ENCODE measurements around the gene TANGO2.
"Not testable (repeated sequence)": the region's sequence is repeated elsewhere in the genome, so short reads cannot be mapped to it uniquely, and the experiment has no call there.

TANGO2 gene

DNA sequence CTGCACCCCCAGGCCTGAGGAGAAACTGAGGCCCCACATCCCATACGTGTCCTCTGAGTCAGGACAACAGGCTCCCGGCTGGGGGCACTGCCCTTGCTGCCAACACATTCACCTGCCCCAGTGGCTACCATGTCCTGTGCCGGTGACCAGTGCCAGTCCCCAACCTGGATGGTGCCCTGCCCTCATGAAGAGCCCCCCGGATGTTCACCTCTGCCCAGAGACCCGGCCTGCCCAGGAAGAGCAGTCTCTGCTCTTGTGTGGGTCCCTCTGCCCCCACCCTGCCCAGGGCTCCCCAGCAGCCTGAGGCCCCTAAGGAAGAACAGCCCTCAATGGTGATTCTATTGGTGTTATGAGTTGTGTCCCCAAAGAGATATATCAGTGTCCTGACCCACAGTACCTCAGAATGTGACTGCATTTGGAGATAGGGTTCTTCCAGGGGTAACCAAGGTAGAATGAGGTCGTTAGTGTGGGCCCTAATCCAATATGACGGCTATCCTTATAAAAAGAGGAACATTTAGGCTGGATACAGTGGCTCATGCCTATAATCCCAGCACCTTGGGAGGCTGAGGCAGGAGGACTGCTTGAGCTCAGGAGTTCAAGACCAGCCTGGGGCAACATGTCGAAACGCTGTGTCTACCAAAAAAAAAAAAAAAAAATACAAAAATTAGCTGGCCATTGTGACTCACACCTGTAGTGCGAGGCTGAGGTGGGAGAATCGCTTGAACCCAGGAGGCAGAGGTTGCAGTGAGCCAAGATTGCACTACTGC, 45.9 kb downstream of the TANGO2 start:
- DNase-seq, result no peak

DNA sequence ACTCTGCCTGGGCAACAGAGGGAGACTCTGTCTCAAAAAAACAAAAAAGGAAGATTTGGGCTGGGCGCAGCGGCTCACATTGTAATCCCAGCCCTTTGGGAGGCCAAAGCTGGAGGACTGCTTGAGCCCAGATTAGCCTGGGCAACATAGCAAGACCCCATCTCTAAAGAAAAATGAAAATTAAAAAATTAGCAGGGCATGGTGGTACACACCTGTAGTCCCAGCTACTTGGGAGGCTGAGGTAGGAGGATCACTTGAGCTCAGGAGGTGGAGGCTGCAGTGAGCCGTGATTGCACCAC, 46.4 kb downstream of the TANGO2 start:
- not testable (repeated sequence) for DNase-seq

DNA sequence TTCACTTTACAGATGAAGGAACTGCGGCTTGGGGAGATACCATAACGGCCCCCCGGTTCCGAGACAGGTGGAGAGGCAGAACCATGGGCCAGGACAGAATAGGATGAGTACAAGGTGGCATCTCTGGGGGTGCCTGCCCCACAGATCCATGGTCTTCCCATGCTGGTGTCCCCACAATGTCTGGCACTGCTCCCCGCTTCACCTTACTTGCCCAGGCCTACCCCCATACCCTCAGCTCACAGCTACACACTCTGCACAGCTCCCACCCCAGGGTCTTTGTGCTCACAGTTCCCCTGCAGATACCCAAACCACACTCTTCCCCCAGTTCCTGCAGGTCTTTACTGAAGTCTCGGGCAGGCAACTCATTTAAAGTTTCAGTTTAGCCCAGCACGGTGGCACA, 47.7 kb downstream of the TANGO2 start:
- no peak for DNase-seq

DNA sequence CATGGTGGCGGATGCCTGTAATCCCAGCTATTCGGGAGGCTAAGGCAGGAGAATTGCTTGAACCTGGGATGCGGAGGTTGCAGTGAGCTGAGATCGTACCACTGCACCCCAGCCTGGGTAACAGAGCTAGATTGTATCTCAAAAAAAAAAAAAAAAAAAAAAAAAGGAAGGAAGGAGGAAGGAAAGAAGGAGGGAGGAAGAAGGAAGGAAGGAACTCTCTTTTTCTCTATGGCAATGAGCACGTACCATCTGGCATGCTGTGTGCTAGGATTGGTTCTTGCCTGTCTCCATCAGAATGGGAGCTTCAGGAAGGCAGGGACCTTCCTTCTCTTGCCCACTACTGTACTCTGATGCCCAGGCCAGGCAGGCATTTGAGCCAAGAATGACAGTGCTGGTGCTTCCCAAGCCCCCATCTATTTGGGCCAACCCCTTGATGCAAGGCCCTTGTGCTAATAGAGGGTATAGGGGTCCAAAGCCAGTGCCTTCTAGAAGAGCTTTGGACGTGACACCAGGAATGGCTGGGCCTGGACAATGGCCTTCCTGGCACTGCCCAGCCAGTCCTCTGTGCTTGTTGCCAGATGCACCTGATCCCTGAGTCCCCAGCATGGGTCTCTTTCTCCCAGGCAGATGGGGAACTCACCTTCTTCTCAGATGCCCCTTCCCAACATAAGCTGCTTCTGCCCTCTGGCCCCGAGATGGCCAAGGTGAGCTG, 48.6 kb downstream of the TANGO2 start:
- no peak for DNase-seq

DNA sequence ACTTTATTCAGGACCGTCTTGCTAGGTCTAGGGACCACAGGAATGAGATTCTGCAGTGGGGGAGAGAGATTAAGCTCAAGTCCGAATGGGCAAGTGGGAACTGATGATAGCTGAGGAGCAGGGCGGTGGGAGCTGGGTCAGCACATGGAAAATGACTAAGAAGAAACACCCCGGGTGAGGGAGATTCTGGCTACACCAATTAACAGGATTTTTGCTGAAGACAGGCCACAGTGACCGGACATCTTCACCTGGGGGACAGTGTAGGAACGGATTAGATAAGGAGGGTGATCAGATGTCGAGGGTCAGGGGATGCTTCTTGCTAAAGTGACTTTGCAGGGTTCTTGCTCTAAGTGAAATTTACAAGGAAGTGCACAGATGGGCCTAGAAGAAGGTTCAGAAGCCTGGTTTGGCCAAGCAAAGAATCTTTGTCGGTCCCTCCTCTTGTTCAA, 50.6 kb downstream of the TANGO2 start:
- DNase-seq, result no peak

DNA sequence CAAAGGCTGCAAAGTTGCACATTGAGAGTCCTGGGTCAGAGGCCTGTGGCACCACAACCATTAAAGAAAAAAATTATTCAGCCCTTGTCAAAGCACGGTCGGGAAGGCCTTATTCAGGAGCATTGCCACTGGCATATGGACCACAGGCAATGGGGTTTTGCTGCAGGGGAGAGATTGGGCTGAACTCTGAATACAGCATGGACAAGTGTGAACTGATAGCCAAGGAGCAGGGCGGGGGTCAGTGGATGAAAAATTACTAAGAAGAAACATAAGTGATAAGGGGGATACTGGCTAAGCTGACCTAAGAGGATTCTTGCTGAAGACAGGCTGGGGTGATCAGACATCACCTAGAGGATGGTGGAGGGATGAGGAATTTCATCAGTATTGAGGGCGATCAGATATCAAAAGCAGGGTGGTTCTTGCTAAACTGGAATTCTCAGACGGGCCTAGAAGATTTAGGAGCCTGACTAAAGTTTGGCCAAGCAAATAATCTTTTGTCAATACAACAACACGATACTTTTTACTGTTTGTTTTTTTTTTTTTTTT, 55.8 kb downstream of the TANGO2 start:
- DNase-seq, result peak; percentile 68

DNA sequence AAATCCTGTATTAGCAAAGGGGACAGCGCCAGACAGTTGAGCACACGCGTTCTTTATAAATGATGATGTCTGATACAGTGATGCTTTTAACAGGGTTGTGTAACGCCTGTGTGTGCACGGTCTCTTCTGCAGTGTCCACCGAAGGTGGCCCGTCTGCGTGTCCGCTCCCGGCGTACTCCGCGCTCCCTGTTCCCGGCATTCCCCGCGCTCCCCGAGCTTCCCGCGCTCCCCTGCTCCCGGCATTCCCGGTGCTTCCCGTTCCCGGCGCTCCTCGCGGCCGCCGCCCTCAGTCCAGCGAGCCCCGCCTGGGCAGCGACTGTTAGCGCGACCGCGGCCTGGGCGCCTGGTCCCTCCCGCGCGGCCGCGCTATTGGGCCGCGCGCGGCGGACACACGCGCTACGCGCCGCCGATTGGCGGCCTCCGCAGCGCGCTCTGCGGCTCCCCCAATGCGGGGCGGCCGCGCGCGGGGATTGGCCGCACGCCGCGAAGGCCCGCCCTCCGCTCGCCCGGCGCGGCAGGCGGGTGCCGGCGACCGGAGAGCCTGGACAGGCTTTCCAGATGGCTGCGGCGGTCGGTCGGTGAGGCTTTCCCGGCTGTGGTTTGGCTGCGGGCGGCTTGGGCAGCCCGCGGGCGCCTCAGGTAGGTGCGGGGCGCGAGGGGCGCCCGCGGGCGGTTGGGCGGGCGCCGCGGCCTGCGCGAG, 59.0 kb downstream of the TANGO2 start, which contains the start of gene DGCR8:
DGCR8 (plus strand) TSS at position 497 of the 700 bp plus-strand sequence. CDS start 5,723 bp downstream, outside the sequence.
- DNase-seq, result peak; percentile 88

DNA sequence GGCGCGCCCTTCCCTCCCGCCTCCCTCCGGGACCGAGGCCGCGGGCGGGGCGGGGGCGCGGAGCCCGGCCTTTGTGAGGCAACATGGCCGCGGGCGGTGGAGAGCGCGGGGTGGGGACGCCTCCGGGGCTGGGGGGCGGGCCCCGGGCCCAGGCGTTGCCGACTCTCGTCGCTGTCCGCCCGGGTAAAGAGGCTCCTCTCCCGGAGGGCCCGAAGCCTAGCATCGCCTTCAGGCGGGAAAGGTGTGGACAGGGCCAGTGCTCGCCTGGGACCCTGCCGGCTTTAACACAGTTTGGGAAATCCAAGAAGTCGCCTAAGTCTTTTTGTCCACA, 59.5 kb downstream of the TANGO2 start:
- DNase-seq, result peak; percentile 74

DNA sequence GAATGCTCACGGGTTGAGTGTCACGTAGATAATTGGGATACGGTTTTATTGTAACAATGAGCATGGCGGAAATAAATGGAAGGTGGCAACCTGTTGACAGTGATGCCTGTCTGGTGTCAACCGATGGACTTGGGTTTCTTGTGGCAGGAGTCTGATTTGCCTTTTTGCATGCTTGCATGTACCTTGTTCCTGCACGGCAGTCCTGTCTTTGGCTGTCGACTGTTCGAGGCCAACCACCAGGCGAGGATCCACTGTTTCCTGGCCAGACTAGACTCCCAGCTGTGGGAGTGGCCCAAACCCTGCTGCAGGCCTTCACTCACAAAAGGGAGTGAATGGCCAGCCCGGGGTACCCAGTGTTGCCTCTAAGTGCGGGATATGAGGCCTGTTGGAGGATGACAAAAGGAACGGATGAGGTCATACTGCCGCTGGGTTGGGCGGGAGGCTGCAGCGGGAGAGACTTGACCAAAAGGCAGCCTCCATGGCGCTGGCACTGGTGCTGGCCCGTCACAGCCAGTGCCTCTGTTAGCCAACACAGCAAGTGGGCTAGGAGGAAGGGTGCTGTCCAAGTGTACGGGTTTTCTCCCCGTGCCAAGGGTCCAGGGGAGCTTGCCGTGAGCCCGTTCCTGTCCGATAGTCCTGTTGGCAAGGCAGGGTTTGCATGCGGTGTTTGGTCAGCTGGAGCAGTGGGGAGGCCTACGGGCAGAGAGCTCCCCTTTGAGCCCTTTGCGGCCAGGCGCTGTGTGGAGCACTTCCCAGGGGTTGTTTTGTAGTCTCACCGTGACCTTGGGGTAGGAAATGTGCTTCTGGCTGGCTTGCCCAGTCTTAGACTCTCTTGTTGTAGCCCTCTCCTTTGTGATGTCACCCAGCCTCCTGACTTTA, 60.1 kb downstream of the TANGO2 start:
- peak; percentile 61 for DNase-seq

DNA sequence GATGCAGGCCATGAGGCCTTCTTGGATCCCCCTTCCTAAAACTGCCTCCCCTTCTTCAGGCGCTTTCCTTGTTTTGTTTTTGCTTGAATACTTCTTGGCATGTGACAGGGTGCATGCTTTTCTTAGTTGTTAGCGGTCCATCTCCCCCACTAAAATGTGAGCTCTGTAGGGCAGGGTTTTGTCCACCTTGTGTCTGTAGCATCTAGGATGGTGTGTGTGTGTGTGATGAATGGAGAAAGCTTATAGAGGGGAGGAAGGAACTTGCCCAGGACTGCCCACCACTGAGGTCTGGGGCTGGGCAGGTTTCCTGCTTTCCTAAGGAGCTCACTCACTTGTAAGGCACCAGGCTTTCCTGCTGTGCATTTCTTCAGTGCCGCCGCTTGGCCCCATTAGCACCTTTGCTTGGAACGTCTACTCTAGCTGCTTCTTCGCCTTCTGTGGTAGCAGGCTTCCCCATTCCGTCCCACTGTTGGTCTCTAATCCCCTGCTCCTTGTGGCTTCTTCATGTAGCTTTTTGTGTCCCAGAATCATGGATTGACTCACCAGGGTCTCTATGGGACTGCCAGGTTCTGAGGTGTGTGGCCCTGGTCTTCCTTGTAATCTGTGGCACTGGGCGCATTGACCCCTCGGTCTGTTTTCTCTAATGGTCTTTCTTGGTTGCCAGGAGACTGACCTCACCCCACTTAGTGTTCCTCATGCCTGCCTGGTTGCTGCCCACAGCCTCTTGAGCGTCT, 62.4 kb downstream of the TANGO2 start:
- no peak for DNase-seq

DNA sequence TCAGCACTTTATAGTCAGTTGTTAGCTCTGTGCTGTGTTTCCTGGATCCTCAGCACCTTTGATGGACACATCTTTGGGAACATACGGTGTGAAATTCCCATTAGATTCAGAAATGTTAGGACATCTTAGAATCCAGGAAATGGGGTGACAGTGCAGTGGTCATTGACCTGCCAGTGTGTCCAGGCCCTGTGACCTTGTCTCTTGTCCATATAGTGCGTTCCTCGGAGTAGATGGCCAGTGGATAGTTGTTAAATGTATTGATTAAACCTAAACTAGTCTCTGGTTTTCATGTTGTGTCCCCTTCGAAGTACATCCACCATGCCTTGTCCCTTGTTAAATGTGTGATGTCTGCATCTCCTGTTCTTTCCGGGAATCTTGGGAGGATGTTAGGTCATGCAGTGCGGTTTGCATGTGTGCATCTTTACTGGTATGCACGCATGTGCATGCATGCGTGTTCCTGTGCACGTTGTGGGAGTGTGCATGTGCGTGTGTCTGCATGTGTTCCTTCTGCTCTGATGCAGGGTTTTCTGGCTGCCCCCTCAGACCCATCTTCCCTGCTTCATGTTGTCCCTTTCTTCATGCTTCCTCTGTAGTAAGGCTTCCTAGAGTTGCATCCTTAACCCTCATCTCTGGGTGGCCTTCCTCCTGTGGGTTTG, 63.1 kb downstream of the TANGO2 start:
- DNase-seq, result no peak

DNA sequence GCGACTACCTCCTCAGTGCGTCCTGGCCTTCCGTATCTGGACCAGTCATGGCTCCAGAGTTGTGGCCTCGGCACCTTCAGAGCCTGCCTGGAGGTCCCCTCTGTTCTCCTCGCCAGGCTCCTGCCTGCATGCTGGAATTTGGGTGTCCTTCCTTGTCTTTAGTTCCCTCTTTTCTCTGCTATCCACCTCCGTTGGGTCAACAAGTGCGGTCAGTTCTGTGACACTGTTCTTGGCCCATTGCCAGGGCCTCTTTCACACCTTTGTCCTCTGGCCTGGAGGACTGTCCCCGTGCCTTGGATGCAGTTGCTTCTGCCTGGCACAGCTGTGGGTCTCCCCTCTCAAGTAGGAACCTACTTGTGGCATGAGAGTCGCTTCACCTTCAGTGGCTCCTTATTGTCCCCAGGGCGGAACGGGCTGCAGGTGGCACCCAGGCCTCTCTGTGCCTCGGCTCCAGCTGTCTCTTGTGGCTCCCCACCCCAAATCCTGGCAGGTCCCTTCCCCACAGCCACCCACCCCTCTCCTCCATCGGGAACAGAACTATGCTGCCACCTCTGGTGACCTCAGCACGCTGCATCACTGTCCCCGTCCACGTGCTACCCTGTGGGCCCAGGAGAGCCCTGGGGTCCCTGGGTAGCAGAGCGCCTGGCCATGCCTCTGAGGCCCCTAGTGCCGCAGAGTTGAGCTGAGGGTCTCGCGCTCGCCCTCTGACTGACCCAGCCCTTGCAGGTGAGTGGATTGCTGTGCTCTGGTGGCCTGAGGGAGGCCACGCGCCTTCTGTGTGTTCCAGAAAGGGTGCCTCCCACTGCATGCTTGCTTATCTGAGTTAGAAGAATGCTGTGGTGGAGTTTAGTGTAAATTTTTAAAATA, 63.9 kb downstream of the TANGO2 start:
- peak; percentile 63 for DNase-seq

DNA sequence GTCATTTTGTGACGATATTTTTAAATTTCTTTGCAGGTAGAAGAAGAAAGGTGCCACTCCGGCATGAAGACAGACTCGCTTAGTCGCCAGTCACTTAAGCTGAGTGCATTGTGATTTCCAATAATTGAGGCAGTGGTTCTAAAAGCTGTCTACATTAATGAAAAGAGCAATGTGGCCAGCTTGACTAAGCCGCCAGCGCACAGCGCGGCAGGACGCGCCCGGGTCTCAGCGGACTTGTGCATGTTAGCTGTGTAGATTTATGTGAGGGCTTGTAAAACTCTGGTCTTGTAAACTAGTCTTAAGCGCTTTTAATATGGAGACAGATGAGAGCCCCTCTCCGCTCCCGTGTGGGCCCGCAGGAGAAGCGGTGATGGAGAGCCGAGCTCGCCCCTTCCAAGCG, 64.7 kb downstream of the TANGO2 start:
- DNase-seq, result no peak

DNA sequence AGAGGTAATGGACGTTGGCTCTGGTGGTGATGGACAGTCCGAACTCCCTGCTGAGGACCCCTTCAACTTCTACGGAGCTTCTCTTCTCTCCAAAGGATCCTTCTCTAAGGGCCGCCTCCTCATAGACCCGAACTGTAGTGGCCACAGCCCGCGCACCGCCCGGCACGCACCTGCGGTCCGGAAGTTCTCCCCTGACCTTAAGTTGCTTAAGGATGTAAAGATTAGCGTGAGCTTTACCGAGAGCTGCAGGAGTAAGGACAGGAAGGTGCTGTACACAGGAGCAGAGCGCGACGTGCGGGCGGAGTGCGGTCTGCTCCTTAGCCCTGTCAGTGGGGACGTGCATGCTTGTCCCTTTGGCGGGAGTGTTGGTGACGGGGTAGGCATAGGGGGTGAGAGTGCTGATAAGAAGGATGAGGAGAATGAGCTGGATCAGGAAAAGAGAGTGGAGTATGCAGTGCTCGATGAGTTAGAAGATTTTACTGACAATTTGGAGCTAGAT, 65.2 kb downstream of the TANGO2 start:
- DNase-seq, result no peak

DNA sequence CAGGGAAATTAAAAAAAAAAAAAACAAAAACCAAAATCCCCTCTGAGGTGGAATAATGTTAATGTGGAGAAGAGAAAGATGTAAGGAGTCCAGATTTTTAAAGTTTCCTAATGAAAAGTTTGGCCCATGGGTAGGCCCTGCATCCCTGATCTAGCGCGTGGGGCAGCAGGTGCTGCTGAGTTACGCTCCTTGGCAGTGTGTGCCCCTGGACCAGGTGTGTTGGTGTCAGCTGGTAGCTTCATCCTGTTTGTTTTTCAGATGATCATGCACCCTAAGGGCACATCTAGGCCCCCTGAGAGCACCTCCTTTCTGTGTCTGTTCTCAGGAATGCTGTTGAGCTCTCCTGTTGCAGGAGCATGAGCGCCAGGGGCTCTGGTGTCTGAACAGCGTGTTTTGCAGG, 65.9 kb downstream of the TANGO2 start:
- no peak for DNase-seq

DNA sequence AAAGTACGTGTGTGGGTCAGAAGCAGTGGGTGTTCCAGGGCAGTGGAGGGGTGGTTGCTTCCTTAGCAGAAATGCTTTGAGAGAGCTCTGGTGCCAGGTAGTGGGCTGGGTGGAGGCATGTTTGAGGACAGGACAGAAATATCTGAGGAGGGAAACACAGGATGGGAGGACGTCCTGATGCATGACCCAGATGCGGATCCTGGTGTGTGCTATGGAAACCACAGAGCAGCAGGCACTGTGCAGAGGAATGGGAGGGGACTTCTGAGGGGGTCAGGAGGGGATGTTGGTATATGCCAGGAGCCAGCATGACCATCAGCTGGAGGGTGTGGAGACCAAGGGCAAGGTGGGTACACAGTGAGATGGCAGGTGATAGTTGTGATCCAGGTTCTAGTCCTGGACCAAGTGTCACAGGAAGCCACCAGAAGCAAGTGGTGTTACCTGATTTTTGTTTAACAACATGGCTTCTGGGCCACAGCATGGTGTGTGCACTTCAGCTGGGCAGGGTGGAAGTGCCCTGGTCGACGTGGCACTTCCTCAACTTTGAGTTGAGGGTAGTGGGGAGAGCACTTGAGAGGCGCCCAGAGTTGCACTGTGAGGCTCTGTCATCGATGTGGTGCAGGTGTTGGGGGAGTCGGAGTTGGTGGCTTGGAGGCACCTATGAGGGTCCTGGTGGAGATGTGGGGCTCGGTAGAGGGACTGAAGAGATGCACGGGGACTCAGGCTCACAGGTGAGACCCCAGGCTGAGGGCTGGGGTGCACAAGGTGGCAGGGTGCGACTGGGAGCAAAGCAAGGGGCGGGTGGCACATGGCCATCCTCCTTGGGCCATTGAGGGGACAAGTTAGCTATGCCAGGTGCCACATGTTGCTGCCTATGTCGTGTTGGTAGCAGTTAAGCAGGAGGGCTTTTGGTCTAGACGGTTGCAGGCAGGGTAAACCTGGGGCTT, 66.7 kb downstream of the TANGO2 start:
- DNase-seq, result no peak

DNA sequence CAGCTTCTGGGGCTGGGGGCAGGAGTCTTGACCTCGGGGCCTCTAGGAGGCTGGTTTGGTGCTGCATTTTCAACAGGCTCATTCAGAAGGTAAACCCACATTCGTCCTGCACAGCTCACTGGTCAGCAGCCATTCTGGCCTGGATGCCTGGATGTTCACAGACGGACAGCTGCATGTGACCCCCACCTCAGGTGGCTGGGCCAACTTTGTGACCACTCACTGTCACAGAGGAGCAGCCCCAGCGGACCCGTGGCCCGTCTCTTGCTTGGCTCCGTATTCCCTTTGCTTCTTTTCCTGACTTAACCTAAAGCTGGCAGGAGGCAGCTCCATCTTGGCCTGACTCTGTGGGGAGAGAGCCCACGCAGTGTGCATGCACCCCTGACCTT, 67.3 kb downstream of the TANGO2 start:
- no peak for DNase-seq

DNA sequence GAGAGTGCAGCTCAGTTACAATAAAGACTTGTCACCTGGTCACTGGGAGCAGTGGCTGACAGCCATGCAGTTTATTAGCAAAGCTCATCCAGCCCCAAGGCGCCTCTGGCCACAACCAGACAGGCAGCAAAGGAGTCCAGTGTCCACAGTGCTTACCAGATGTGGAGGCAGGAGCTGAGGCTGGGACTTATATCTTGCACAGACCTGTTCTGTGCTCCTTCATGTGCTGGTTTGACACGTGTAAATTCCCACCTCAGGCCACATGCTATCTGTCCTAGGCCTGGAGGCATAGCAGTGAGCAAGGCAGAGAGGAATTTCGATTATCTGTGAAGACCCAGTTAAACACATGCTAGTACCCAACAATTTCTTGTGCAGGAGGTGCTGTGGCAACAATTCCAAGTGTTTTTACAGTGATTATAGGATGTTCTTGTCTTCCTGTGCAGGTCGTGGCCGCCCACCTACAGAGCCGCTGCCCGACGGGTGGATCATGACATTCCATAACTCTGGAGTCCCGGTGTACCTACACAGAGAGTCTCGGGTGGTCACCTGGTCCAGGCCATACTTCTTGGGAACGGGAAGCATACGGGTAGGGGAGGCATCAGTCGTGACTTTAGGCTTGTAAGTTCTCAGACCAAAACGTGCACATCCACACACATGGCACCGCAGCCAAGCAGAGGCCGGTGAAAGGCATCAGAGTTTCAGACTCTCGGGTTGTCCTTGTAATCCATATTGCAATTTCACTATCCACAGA, 68.5 kb downstream of the TANGO2 start:
- no peak for DNase-seq

Measured in hematopoietic multipotent progenitor cell treated with erythropoietin and hydrocortisone succinate and interleukin-3 and kit ligand, for 6 days (in vitro differentiated cells).